NB4 (cell line): ENCODE measurements around the gene C6orf89.

Experiments
- CTCF ChIP-seq: IDR thresholded peaks from one replicate; pipeline ENCODE4 v1.5.1; 2012; ENCODE audit warnings: low read depth, low read length
- MYC ChIP-seq: IDR thresholded peaks from 2 replicates; pipeline ENCODE4 v1.6.1; 2011; ENCODE audit warnings: low read depth, low read length
- POLR2A ChIP-seq: IDR thresholded peaks from 2 replicates; pipeline ENCODE4 v1.6.1; 2011; ENCODE audit warnings: mild to moderate bottlenecking; ENCODE audit not compliant: insufficient read length; ENCODE audit errors: extremely low read depth
- TF ChIP-seq, protein P1 (sequence below): IDR thresholded peaks from 2 replicates; pipeline ENCODE4 v1.6.1; 2011; ENCODE audit warnings: low read depth, low read length

DNA sequence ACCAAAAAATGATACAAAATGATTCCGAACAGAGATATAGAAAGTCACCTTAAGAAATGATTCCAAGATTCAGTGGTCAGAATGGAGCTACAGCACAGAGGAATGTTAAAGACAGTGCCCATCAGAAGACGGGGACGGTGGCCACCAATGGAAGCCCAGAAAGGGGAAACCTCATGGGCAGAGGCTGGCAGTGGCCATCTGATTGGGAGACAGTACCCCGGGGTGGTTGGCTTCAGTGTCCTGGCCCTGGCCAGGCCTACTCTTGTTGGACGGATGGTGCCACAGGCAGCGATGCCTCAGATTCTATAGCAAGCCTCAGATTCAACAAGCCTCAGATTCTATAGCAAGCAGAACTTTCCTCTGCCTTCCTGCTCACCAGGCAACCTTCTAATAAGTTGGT, 52.1 kb downstream of the C6orf89 start:
- TF ChIP-seq CTCF (no peak), POLR2A (no peak), MYC (no peak)
- TF ChIP-seq, protein P1, sequence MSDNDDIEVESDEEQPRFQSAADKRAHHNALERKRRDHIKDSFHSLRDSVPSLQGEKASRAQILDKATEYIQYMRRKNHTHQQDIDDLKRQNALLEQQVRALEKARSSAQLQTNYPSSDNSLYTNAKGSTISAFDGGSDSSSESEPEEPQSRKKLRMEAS, result no peak
